LHCN-M2 (cell line): ENCODE results near the gene ZFAND6. TPM values are rescaled to one million over a fixed set of nuclear protein-coding genes. Genes with fewer than 3 reads are reported as not detected.
"Not testable (repeated sequence)": the region's sequence is repeated elsewhere in the genome, so short reads cannot be mapped to it uniquely, and the experiment has no call there.

ENCODE experiments used
- DNase-seq: peaks from one replicate; pipeline ENCODE4 v3.0.0-alpha.2; 2012; ENCODE audit warnings: low read depth
- polyA plus RNA-seq: library from polyadenylated mRNA; unstranded; fragments of >200 nt; gene quantifications from one replicate; pipeline ENCODE4 v1.2.1, GENCODE V29; 2012; ENCODE audit warnings: missing spikeins
- total RNA-seq: library from RNA; depleted of rRNA; stranded (reverse); fragments of >200 nt; gene quantifications from 2 replicates; pipeline ENCODE4 v1.2.3, GENCODE V29; 2014; rRNA removed

Gene ZFAND6
- 96.2 and 117 TPM in 2 replicates for total RNA-seq
- polyA plus RNA-seq = 37.0 TPM

GRCh38 chr15:80058851-80059785 is at the start of gene ZFAND6:
Gene ZFAND6, plus strand, starts transcription at chr15:80059676. Its CDS starts 60,669 bp downstream, at chr15:80120345.
- peak; percentile 90 for DNase-seq

DNA sequence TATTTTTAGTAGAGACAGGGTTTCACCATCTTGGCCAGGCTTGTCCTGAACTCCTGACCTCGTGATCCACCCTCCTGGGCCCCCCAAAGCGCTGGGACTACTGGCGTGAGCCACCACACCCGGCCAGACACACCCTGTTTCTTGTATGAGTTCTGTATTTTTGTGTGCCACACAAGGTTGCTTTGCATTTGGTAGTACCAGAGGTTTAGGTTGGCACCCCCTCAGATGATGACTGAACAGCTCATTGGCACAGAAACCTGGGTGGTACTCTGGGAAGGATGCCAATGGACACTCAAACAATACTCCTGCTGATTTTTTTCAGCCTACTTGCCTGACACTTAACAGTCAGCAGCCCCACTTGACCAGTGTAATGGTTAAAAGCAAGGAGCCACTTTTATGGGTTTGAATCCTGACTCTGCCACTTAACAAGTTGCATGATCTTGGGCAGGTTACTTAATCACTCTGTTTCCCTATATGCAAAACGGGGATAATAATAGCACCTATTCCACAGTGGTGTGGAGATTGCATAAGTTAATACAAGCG is 49.3 kb upstream of the ZFAND6 start:
- DNase-seq = peak; percentile 73

DNA sequence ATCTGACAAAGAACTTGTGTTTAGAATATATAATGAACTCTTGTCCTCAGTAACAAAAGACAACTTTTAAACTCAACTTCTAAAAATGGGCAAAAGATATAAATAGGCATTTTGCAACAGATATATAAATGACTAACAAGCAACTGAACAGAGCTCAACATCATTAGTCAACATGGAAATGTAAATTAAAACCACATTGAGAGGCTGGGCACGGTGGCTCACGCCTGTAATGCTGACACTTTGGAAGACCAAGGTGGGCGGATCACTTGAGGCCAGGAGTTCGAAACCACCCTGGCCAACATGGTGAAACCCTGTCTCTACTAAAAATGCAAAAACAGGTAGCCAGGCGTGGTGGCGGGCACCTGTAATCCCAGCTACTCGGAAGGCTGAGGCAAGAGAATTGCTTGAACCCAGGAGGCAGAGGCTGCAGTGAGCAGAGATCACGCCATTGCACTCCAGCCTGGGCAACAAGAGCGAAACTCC is 48.4 kb upstream of the ZFAND6 start:
- DNase-seq = peak; percentile 76

- DNase-seq = no peak
These were observed 47.9 kb upstream of the ZFAND6 start for GRCh38 chr15:80011596-80011995.

- DNase-seq = no peak
These were observed 47.3 kb upstream of the ZFAND6 start for GRCh38 chr15:80012060-80012726.

DNA sequence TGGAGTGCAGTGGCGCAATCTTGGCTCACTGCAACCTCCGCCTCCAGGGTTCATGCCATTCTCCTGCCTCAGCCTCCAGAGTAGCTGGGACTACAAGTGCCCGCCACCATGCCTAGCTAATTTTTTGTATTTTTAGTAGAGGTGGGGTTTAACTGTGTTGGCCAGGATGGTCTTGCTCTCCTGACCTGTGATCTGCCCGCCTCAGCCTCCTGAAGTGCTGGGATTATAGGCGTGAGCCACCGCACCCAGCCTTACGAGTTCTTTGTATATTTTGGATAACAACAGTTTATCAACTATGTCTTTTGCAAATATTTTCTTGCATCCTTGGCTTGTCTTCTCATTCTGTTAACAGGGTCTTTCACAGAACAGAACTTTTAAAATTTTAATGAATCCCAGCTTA is 45.3 kb upstream of the ZFAND6 start:
- DNase-seq = not testable (repeated sequence)

GRCh38 chr15:80015156-80015555 is 44.3 kb upstream of the ZFAND6 start:
- DNase-seq = no peak

GRCh38 chr15:80016506-80016905 is 43.0 kb upstream of the ZFAND6 start:
- DNase-seq = not testable (repeated sequence)

DNA sequence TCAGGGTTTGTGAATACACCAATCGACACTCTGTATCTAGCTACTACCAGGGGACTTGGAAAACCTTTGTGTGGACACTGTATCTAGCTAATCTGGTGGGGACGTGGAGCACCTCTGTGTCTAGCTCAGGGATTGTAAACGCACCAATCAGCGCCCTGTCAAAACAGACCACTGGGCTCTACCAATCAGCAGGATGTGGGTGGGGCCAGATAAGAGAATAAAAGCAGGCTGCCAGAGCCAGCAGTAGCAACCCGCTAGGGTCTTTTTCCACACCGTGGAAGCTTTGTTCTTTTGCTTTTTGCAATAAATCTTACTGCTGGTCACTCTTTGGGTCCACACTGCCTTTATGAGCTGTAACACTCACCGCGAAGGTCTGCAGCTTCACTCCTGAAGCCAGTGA is 42.3 kb upstream of the ZFAND6 start:
- not testable (repeated sequence) for DNase-seq

GRCh38 chr15:80019168-80019745 is 40.2 kb upstream of the ZFAND6 start:
- DNase-seq = no peak

GRCh38 chr15:80020149-80020548 is 39.3 kb upstream of the ZFAND6 start:
- not testable (repeated sequence) for DNase-seq

DNA sequence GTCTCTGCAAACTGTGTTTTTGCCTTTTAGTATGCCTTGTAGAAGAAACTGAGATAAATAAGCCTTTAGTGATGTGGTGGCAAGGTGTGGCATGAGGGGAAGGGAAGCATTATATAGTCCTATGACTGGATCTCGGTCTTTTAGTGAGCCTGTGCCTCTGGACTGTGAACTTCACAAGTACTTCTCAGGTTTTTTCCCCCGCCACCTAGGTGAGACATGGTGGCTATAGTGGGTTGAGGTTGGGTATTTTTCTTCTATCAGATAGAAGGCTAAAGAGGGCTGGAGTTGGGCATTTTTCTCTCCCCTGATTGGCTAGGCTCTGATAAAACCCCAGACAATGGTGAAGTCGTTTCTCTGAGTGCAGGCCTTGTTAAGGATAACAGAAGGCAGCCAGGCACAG is 38.7 kb upstream of the ZFAND6 start:
- no peak for DNase-seq

DNA sequence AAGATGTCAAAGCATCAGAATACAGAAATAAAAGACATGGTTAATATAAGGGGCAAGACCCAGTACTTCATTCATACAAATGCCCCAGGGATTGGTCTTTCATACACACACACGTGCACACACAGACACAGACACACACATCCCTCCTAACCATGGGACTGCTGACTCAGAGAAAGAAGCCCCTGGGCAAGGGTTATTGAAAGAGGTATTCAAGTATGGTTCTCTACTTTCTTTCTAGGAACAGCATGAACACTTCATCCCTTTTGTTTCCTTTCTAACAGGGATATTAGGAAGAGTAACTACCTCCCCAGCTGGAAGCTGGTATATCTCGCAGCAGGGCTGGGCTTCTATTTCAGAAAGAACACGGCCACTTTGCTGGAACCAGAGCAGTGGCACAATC is 33.2 kb upstream of the ZFAND6 start:
- DNase-seq = no peak

- DNase-seq = no peak
These were observed 32.7 kb upstream of the ZFAND6 start for GRCh38 chr15:80026754-80027153.

DNA sequence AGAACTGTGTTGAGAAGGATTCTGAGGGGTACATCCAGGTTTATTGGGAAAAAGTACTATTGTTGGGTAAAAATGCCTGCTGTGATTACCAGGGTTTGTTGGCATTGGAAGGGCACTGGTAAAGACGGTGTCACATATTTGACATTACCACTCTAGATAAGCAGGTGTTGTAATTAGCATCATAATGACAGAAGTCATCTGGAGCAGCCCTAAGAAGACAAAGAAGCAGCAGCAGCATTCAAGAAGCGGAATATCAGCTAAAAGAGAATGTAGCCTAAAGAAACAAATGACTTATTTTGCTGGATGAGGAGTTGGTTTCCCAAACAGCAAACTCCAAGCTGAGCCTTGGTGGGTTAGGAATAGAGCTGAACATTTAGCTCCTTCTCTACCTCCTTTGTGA is 30.5 kb upstream of the ZFAND6 start:
- no peak for DNase-seq

GRCh38 chr15:80031841-80032240 is 27.6 kb upstream of the ZFAND6 start:
- peak; percentile 76 for DNase-seq

GRCh38 chr15:80034629-80035028 is 24.8 kb upstream of the ZFAND6 start:
- DNase-seq = no peak

GRCh38 chr15:80036071-80036470 is 23.4 kb upstream of the ZFAND6 start:
- no peak for DNase-seq

GRCh38 chr15:80041494-80042253 is 17.8 kb upstream of the ZFAND6 start:
- no peak for DNase-seq

- no peak for DNase-seq
These were observed 16.9 kb upstream of the ZFAND6 start for GRCh38 chr15:80042568-80042967.

DNA sequence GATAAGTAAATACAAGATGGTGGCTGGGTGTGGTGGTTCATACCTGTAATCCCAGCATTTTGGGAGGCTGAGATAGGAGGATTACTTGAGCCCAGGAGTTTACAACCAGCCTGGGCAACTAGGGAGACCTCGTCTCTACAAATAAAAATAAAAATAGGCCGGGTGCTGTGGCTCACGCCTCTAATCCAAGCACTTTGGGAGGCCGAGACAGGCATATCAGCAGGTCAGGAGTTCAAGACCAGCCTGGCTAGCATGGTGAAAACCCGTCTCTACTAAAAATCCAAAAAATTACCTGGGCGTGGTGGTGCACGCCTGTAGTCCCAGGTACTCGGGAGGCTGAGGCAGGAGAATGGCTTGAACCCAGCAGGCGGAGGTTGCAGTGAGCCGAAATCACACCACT is 14.3 kb upstream of the ZFAND6 start:
- not testable (repeated sequence) for DNase-seq
